GM18498 (cell line): ENCODE results near the gene CHST11.

Experiments used
- ATAC-seq: cut with Tn5 transposase; IDR thresholded peaks from one replicate; pipeline ENCODE4 v1.9.1; 2021; ENCODE audit warnings: mild to moderate bottlenecking, moderate library complexity; ENCODE audit not compliant: unreplicated experiment

The CHST11 gene

DNA sequence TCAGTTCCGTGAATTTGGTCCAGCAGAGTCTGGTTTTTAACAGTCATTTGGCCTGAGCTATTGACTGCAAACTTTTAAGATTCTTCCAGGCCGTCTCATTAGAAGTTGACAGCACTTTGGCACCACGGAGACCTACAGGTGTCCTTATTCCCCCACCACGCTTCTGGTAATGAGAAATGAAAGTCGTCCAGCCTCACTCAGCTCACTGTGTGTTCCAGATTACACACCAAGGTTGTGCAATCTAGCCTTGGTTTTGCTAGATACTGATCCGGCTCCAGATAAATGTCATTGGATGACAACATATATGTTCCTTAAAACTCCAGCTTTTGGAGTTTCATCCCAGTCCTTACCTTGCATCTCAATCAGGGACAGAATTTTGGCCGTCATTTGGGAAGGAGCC, 210.4 kb downstream of the CHST11 start:
- ATAC-seq = no peak

DNA sequence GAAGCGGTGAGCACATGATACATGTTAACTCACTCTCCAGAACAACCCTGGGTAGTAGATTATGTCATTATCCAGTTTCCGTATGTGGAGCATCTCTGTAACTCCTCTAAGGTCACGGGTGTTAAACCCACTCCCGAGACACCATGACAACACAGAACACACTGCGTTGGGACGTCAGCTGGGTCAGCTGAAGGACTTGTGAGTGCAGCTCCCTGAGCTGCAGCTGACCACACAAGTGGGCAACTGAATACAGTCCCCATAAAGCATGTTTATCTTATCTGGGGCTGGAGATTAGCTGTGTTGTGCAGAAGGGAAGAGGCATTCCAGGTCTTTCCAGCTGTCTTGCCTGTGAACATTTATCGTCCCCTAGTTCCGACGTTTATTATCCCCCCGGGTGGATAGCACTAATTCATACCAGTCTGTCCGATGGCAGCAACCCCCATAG, 211.5 kb downstream of the CHST11 start:
- no peak for ATAC-seq

DNA sequence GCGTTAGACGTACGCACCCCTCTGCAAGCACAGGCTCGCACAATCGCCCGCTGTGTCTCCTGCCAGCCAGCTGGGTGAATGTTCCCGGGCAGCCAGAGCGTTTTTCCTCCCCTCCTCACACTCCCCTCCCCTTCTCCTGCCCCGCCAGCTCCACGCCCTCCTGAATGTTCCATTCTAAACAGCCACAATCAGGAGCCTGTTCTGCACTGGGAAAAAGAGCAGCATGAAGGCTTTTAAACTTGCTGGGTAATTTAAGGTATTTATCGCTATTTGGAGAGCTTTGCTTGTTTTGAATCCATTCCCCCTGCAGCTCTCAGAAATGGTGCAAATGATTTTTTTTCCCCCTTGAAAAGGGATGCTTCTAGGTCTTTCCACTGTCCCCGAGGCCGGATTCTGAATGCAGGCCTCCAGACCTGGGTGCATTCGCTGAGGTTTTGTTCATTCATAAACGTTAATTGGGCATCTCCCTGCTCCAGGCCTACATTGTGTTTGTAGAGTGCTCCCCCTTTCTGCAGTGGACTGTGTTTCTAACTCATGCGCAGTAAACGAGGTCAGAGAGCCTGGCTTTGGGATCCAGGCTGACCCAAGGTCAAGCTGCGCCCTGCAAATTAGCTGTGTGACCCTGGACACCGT, 212.5 kb downstream of the CHST11 start:
- no peak for ATAC-seq

DNA sequence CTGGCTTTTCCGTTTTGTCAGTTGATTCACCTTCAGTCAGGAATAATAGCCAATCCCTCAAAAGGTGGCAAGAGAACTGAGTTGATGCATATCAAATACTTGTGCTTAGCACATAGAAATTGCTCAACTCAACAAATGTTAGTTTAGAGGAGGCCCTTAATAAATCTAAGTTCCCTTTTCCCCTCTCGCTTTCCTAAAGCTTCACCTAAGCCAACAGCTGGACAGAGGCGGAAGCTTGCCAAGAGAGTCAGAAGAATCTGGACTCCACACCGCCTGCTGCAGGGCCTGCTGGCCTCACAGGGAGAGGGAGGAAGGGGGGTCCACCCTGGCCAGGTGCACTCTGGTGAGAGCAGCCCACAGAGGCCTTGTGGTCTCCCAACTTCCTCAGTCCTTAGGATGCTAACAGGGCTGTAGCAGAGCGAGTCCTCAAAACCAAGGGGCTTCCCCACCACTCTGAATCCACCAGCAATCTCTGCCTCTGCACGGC, 213.1 kb downstream of the CHST11 start:
- peak; percentile 53 for ATAC-seq

DNA sequence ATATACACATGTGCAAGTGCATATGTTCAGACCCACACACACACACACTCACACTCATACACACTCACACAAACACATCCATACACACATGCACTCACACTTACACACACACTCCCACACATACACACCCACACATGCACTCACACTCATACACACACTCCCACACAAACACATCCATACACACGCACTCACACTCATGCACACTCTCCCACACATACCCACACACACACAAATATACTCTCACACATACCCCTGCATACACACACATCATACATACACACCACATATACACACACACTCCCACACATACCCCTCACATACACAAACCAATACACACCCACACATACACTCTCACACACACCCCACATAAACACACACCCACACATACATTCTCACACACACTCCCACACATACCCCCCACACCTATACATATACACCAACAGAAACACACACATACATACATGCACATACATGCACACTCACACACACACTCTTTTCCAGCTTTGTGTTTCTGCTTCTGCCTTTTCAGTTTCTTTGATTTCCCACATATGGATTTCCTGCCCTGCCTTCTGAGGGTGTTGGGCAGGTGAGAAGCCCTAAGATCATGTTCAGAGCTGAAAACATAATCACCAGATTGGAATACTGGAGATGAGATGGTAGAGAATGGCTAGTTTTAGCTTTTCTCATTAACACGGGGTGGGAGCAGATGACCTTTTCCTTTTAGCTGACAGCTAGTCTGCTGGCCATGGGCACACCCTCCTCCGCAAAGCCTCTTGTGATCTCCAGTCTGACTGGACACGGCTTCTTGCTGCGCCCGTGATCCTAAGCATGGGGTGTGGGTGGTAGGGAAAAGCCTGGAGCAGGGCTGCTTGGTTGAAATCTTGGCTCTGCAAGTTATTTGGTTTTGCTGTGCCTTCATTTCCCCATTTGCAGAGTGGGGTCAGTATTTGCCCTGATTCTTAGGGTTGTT, 214.0 kb downstream of the CHST11 start:
- no peak for ATAC-seq

DNA sequence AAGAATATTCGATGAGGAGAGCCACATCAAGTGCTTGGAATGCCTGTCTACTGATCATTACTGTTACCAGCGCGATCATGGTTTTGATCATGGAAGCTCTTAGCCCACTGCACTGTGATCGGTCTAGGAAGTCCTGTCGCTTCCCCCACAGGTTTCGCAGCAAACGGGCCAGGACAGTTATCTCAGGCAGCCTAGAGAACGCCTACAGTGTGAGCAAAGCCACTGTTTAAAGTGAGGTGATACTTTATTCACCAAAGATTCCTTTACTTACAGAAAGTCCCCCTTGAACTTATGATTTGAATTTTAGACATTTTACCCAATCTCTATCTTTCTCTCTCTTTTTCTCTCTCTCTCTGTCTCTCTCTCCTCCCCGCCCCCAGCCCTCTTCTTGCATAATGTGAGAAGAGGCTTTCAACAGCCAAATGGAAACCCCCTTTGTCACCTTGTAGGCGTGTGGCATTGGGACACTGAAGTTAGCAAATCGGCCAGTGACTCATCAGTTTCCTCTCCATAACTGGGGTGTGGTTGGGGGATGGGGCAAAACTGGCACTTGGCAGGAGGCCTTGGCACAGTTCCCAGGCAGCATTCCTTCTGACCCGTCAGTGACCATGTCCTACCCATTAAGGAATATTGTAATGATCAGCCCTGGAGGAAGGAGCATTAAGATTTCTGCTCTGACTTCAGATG, 214.8 kb downstream of the CHST11 start:
- peak; percentile 73 for ATAC-seq

DNA sequence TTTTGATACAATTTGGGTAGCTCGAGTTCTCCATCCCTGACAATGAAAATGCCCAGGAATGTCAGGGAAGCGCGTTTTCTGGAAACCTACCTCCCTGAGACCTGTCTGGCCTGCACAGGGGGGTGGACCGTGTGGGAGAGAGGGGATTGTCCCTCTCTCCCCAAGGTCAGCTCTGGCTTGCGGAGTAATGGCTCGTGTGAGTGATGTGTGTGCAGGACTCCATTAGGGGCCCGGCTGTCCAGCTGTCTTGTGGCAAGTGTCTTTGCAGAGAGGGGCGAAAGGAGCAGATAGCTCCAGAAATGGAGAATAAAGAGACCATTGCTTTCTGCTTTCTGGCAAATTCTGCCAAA, 215.3 kb downstream of the CHST11 start:
- ATAC-seq = no peak

DNA sequence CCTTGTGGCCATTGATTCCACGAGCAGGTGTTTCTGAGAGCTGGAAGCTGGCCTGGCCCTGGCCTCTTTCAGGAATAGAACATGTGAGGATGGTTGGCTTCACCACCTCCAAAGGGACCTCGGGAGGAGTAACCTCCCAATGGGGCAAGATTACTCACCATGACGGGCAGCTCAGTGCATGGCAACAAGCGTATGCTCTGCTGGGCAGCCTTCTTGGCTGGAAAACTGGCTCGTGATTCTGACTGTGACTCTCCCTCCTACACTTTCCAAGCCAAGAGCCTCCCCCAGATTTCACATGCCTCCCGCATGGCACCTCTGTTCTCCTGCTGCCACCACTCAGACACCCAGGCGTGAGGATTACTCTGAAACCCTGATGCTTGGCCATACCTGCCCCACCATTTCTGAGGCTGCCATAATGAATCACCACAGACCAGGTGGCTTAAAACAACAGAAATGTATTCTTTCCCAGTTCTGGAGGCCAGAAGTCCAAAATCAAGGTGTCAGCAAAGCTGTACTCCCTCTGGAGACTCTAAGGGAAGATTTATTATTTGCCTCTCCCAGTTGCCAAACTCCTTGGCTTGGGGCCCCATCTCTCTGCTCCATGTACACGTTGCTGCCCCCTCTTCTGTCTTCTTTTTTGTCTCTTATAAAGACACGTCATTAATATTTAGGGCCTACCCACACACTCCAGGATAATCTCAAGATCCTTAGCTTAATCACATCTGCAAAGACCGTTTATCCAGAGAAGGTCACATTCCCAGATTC, 215.9 kb downstream of the CHST11 start:
- no peak for ATAC-seq

DNA sequence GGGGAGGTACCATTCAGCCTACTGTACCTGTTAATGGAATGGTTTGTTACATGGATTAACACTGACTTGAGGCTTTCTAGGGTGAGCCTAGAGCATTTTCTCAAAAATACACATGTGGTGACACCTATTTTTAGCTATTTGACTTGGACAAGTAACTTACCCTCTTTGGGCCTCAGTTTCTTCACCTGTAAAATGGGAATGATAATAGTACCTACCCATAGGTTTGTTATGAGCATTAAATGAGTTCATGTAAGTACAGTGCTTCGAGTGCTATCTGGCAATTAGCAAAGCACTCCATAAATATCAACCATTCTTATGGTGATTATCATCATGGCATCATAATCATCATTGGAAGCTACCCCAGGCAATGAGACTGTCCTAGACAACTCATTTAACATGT, 216.5 kb downstream of the CHST11 start:
- ATAC-seq = no peak

DNA sequence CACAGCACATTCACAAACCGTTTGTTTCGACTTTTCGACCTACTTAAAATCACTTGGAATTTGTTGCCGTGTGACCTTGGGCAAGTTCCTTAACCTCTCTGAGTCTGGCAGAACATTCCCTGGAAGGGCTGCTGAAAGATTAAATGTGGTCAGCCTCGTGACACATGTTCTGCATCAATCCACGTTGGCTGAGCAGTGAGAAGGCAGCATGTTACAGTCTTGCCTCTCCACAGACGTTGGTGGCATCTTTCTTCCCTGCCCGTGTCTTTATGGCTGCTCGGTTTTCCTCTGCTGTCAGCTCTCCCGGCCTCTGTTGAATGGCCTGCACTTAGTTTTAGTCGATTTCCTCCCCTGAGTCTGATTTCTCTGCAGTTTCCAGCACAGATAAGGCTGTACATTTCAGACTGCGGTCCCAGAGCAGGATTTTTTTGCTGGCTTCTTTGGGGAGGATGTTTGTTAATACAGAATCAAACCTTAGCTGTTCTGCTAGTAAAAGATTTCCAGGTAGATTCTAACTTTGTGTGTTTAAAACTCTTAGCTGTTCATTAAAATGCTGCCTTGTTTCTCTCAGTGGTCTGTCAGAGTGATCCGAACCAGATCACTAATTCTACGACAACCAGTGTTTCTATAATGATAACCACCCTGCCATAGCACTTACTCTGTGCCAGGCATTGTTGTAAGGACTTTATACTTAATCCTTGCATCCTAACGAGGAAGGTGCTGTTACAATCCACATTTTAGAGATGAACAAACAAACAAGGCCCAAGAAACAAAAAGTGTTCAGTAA, 217.1 kb downstream of the CHST11 start:
- ATAC-seq = no peak

DNA sequence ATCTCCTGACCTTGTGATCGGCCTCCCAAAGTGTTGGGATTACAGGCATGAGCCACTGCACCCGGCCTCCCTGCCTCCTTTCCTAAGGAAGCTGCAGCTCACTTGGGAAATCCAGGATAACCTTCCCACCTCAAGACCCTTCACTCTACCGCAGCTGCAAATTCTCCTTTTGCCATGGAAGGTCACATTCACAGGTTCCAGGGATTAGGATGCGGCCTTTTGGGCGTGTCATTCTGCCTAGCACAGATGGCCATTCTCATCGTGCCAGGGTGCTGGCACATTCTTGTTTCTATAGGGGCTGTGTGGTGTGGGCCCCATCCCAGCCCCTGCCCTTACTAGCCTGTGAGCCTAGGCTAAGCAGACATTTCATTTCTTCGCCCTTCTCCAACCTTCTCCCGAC, 219.9 kb downstream of the CHST11 start:
- ATAC-seq = no peak

DNA sequence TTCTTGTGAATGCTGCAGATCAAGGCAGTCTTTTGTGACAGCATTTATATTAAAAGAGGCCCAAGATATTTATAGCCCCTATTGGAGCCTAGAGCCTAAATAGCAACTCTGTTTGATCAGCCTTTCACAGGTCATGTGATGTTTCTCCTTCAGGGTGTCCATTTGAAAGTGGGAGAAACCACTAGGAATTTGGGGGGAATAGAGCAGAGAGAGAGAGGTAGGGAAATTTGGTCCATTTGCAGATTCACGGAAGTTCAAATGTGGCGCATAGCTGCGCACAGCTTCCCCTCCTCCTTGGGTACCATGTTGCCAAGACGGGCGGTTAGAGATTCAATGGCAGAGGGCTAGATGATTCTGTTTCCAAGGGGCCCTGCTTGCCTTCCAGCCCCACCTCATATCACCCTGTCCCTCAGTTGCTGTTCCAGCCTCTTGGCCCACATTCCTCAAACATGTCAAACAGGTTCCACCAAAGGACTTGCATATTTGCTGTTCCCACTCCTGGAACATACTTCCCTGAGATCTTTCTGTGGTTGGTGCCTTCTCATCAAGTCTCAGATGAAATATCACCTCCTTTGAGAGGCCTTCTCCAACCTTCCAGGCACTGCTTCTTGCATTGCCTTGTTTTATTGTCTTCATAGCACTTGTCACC, 220.8 kb downstream of the CHST11 start:
- no peak for ATAC-seq

DNA sequence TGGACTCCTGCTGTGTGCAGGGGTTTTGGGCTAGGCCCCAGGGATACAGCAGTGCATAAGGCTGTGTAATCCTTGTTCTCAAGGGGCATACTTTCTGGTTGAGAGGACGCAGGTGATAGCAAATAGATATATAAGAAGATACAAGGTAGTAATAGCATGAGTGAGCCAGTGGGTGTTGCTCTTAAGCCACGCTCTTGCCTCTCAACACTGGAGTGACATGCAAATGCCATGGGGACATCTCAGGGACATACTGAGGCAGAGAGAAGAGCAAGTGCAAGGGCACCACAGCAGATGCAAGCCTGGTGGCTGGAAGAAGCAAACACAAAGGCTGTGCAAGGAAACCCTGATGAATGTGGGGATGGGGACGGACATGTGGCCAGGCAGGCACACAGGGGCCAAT, 223.3 kb downstream of the CHST11 start:
- peak; percentile 53 for ATAC-seq

DNA sequence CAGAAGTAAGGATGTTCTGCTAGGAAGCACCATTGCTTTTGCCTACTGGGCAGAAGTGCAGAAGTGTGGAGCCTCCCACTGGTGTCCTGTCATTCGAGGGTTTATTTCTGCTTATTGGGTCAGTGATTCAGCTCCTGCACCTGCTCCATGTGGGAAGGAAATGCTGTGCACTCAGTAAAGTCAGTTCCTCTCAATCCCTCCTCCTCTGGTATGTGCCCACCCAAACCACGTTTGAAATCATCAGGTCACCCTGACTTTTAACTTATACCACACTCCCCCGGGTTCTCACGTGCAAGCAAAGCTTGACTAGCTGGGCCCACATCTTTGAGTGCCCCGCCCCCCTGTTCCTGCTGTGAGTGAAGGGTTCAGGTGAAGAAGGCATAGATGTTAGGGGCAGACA, 223.7 kb downstream of the CHST11 start:
- ATAC-seq = no peak

DNA sequence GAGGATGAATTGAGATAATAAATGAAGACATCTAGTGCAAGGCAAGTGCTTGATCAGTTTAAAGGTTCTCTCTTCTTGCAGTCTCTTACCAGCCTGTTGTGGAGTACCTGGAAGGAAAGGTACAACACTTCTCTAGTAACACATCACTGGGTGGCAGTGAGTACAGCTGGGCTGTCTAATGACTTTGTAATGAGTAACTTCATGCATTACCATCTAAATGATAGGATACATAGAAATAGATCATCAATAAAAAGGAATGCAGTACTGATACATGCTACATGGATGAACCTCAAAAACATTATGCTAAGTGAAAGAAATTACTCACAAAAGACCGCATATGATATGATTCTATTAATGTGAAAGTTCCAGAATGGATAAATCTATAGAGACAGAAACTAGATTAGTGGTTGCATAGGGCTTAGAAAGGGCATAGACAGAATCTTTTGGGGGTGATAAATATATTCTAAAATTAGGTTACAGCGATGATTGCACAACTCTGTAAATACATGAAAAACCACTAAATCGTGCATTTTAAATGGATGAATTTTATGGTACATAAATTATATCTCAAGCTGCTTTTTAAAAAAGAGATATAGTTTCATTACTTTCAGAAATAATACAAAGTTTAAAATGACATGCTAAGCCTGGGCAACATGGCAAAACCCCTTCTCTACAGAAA, 224.4 kb downstream of the CHST11 start:
- no peak for ATAC-seq

DNA sequence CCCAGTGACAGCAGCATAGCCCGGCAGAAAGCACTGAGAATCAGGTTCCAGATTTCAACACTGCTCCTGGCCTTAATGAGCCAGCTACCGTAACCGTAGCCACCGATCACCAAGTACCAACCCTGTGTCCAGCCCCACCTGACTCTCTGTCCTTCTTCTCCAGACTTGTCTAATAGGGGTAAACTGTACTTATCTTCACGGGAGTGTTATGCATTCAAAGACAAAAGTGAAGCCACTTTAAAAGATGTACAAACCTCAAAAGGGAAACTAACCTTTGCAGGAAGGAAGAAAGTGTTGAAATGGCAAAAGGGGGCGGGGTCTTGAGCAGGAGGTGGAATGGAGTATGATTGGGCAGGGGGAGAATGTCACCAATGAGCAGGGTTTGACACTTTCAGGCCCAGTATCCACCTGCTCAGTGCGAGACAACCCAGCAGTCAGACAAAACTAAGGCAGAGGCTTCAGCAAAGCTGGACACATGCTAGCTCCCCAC, 226.1 kb downstream of the CHST11 start:
- ATAC-seq = peak; percentile 65

DNA sequence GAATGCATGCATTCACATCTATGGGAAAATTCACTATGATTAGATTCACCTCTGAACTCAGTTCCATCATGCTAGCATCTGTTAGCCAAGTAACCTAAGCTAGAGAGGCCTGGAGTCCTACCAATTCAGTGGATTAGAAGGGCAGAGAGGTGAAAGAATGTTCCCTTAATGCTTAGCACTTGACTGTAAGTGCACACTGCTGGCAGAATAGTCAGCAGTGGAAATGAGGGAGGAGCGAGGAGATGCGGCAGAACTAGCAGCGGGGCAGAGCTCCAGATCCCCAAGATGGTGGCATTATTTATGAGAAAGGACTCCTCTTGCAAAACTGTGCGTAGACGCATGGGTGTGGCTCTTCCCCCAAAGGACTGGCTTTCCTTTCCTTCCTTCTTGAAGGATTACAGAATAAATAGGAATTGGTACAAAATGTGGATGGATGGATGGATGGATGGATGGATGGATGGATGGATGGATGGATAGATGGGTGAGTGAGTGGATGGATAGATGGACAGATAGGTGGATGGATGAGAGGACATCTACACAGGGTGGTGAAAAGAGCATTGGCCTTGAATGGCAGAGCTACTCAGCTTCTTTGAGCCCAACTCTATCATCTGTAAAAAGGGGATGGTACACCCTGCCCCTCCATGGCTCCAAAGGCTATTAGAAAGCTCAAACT, 227.2 kb downstream of the CHST11 start:
- ATAC-seq = no peak

DNA sequence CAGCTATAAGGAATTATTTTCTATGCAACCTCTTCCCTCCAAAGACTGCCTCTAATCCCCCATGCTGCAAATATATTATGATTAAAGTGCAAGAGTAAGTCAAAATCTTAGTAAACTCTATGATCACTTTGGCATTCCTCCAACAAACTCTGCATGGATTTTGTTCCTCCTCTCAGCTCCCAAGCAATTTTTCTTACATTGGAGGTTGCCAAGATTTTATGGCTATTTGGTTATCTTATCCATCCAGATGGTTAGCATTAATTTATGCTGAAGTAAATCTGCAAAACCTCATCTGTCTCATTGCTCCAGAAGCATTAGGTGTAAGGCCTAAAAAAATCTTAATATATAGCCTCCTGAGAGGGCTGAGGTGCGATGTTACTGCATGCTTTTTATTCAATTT, 228.1 kb downstream of the CHST11 start:
- ATAC-seq = no peak
